Measurements from ENCODE around the gene AMACR.
"Not testable (repeated sequence)": the region's sequence is repeated elsewhere in the genome, so short reads cannot be mapped to it uniquely, and the experiment has no call there.

Gene AMACR

GRCh38 chr5:33964132-33964700 is 43.6 kb downstream of the AMACR start:
- no peak for TF ChIP-seq CTCF (conservative IDR thresholded peaks at IDR 0.05)
- no peak for TF ChIP-seq ZFX (IDR thresholded peaks at IDR 0.05)
- H3K27ac ChIP-seq = no peak overlapping the region

GRCh38 chr5:33958176-33958575 is 49.7 kb downstream of the AMACR start:
- H3K27ac ChIP-seq = no peak overlapping the region
- TF ChIP-seq ZFX (IDR thresholded peaks at IDR 0.05) = no peak

GRCh38 chr5:33957577-33958150 is 50.2 kb downstream of the AMACR start:
- H3K27ac ChIP-seq = no peak overlapping the region
- no peak for TF ChIP-seq CTCF (conservative IDR thresholded peaks at IDR 0.05)
- no peak for TF ChIP-seq ZFX (IDR thresholded peaks at IDR 0.05)

GRCh38 chr5:33952175-33952574 is 55.7 kb downstream of the AMACR start:
- H3K27ac ChIP-seq = not testable (repeated sequence)

GRCh38 chr5:33944543-33945132 is 63.2 kb downstream of the AMACR start:
- H3K27ac ChIP-seq = no peak overlapping the region
- no peak for TF ChIP-seq CTCF (conservative IDR thresholded peaks at IDR 0.05)
- TF ChIP-seq ZFX (IDR thresholded peaks at IDR 0.05) = no peak

- TF ChIP-seq ZFX (IDR thresholded peaks at IDR 0.05) (no peak), CTCF (conservative IDR thresholded peaks at IDR 0.05) (no peak)
- no peak overlapping the region for H3K27ac ChIP-seq
These were observed 66.8 kb downstream of the AMACR start for GRCh38 chr5:33941090-33941489.

- no peak for TF ChIP-seq ZFX (IDR thresholded peaks at IDR 0.05)
- no peak for TF ChIP-seq CTCF (conservative IDR thresholded peaks at IDR 0.05)
- H3K27ac ChIP-seq = no peak overlapping the region
These were observed 68.1 kb downstream of the AMACR start for GRCh38 chr5:33939556-33940262.

GRCh38 chr5:33938881-33939280 is 69.0 kb downstream of the AMACR start:
- TF ChIP-seq CTCF (conservative IDR thresholded peaks at IDR 0.05) = no peak
- TF ChIP-seq ZFX (IDR thresholded peaks at IDR 0.05) = no peak
- no peak overlapping the region for H3K27ac ChIP-seq
